ENCODE measurements around the gene SPCS2.

DNA sequence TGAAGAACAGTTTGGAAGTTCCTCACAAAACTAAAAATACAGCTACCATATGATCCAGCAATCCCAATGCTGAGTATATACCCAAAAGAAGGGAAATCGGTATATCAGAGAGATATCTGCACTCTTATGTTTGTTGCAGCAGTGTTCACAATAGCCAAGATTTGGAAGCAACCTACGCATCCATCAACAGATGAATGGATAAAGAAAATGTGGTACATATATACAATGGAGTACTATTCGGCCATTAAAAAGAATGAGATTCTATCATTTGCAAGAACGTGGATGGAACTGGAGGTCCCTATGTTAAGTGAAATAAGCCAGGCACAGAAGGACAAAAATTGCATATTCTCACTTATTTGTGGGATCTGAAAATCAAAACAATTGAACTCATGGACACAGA lies 46.7 kb upstream of the SPCS2 start:
- no peak for TF ChIP-seq CTCF (IDR thresholded peaks at IDR 0.05)
- no peak for TF ChIP-seq POLR2A (IDR thresholded peaks at IDR 0.05)

Data from Peyer's patch (tissue), 4 donors.